ENCODE measurements around the gene GET3.
"Not testable (repeated sequence)": the region's sequence is repeated elsewhere in the genome, so short reads cannot be mapped to it uniquely, and the experiment has no call there.

The GET3 gene

GRCh38 chr19:12793290-12794195, 56.2 kb downstream of the GET3 start:
- peak; percentile 90 to 99 (median 96) for DNase-seq

DNA sequence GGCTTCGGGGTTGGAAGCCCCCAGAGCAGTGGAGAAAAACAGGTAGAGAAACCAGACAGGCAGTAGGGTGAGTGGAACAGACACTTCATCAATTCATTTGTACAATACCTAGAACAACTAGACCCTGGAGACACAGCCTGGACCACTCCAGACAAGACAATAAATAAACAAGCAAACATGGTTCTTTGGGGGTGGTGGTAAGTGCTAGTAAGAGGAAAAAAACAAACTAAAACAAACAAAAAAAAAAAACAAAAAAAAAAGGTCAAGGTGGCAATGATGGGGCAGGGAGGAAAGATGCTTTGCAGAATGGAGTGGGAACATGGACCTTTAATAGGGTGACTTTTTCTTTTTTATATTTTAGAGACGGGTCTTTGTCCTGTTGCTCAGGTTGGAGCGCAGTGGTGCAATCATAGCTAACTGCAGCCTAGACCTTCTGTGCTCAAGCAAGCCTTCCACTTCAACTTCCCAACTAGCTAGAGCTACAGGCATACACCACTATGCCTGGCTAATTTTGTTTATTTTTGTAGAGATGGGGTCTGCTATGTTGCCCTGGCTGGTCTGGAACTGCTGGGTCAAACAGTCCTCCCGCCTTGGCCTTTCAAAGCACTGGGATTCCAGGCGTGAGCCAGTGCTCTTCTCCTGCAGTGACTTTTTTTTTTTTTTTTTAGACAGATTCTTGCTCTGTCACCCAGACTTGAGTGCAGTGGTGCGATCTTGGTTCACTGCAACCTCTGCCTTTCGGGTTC, 57.1 kb downstream of the GET3 start:
- peak; percentile 16 to 71 (median 34) for DNase-seq

- DNase-seq = no peak
Measured at GRCh38 chr19:12794971-12795381, 57.7 kb downstream of the GET3 start.

GRCh38 chr19:12796146-12797071, 59.1 kb downstream of the GET3 start:
- DNase-seq = peak; percentile 61 to 88 (median 65)

GRCh38 chr19:12797141-12797587, 59.9 kb downstream of the GET3 start:
- no peak for DNase-seq

DNA sequence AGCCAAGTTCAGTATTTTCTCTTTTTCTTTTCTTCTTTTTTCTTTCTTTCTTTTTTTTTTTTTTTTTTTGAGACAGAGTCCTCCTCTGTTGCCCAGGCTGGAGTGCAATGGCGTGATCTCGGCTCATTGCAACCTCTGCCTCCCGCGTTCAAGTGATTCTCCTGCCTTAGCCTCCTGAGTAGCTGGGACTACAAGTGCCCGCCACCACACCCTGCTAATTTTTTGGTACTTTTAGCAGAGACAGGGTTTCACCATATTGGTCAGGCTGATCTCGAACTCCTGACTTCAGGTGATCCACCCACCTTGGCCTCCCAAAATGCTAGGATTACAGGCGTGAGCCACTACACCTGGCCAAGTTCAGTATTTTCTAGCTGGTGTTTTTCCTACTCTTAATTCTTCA, 60.3 kb downstream of the GET3 start:
- not testable (repeated sequence) for DNase-seq
